Measurements from ENCODE around the gene AMPD1.
A peak's percentile ranks its signal among the peaks of the same experiment; 100 is the strongest.

The AMPD1 gene

GRCh38 chr1:114700036-114700600, 4.8 kb upstream of the AMPD1 start:
- DNase-seq (ENCODE audit: low read depth in 2 of 2): no peak

GRCh38 chr1:114696810-114697209, 1.5 kb upstream of the AMPD1 start:
- DNase-seq (ENCODE audit: low read depth in 2 of 2): no peak

GRCh38 chr1:114694540-114695310, 621 bp downstream of the AMPD1 start:
- DNase-seq (ENCODE audit: low read depth in 2 of 2): no peak

GRCh38 chr1:114692947-114693346, 2.4 kb downstream of the AMPD1 start:
- no peak for DNase-seq (ENCODE audit: low read depth in 2 of 2)

- DNase-seq (ENCODE audit: low read depth in 2 of 2): no peak
These were observed 4.3 kb downstream of the AMPD1 start for GRCh38 chr1:114691061-114691460.

- no peak for DNase-seq (ENCODE audit: low read depth in 2 of 2)
These were observed 5.2 kb downstream of the AMPD1 start for GRCh38 chr1:114690148-114690547.

- DNase-seq (ENCODE audit: low read depth in 2 of 2): no peak
These were observed 6.8 kb downstream of the AMPD1 start for GRCh38 chr1:114688526-114688925.

- no peak for DNase-seq (ENCODE audit: low read depth in 2 of 2)
These were observed 9.5 kb downstream of the AMPD1 start for GRCh38 chr1:114685851-114686250.

- no peak for DNase-seq (ENCODE audit: low read depth in 2 of 2)
These were observed 17.7 kb downstream of the AMPD1 start for GRCh38 chr1:114677691-114678090.

GRCh38 chr1:114676115-114676514, 19.2 kb downstream of the AMPD1 start:
- no peak for DNase-seq (ENCODE audit: low read depth in 2 of 2)

- DNase-seq (ENCODE audit: low read depth in 2 of 2): no peak
These were observed 23.4 kb downstream of the AMPD1 start for GRCh38 chr1:114671939-114672275.

GRCh38 chr1:114671011-114671938, 24.1 kb downstream of the AMPD1 start:
- no peak for DNase-seq (ENCODE audit: low read depth in 2 of 2)

GRCh38 chr1:114670083-114671010, 25.0 kb downstream of the AMPD1 start:
- peak; percentile 76 to 82 for DNase-seq (ENCODE audit: low read depth in 2 of 2)

- no peak for DNase-seq (ENCODE audit: low read depth in 2 of 2)
These were observed 25.7 kb downstream of the AMPD1 start, which contains the start of gene DENND2C for GRCh38 chr1:114669562-114670082. Gene DENND2C (minus strand): TSS chr1:114670049. CDS start chr1:114625984, 44,065 bp downstream.

- DNase-seq (ENCODE audit: low read depth in 2 of 2): no peak
These were observed 26.4 kb downstream of the AMPD1 start for GRCh38 chr1:114668784-114669561.

GRCh38 chr1:114668373-114668772, 27.0 kb downstream of the AMPD1 start:
- DNase-seq (ENCODE audit: low read depth in 2 of 2): no peak

- DNase-seq (ENCODE audit: low read depth in 2 of 2): no peak
These were observed 28.4 kb downstream of the AMPD1 start for GRCh38 chr1:114666954-114667353.

GRCh38 chr1:114660238-114660637, 35.1 kb downstream of the AMPD1 start:
- no peak for DNase-seq (ENCODE audit: low read depth in 2 of 2)

GRCh38 chr1:114651893-114652292, 43.5 kb downstream of the AMPD1 start:
- DNase-seq (ENCODE audit: low read depth in 2 of 2): no peak

- DNase-seq (ENCODE audit: low read depth in 2 of 2): no peak
These were observed 46.8 kb downstream of the AMPD1 start for GRCh38 chr1:114648503-114648902.

All from stimulated activated CD8-positive, alpha-beta memory T cell treated with anti-CD3 and anti-CD28 coated beads, Interleukin-7, amount 100 ng/mL, for 4 hours (primary cell).